ENCODE results near the gene PHC3. TPM values are rescaled to one million over a fixed set of nuclear protein-coding genes. Genes with fewer than 3 reads are reported as not detected.
"Not testable (repeated sequence)": the region's sequence is repeated elsewhere in the genome, so short reads cannot be mapped to it uniquely, and the experiment has no call there.

Gene PHC3
- total RNA-seq, 2 donors from 2014 or later = 84.5 to 85.6 TPM

- intact Hi-C loops (cut with DNase I) = no loop called here
- DNase-seq (ENCODE audit: low spot score) = no peak
Observed at GRCh38 chr3:170142373-170142772, 39.2 kb downstream of the PHC3 start.

DNA sequence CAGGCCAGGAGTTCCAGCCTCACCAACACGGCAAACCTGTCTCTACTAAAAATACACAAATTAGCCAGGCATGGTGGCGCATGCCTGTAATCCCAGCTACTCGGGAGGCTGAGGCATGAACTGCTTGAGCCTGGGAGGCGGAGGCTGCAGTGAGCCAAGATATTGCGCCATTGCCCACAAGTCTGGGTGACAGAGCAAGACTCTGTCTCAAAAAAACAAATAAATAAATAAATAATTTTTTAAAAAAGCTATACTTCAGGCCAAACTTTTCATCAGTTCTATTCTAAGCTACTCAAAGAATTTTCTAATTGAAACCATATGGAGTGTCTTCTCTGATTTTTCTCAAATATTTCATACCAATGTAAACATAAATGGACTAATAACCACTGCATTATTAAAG, 43.5 kb downstream of the PHC3 start:
- DNase-seq (ENCODE audit: low spot score) = no peak
- intact Hi-C loops (cut with DNase I) = no loop called here

DNA sequence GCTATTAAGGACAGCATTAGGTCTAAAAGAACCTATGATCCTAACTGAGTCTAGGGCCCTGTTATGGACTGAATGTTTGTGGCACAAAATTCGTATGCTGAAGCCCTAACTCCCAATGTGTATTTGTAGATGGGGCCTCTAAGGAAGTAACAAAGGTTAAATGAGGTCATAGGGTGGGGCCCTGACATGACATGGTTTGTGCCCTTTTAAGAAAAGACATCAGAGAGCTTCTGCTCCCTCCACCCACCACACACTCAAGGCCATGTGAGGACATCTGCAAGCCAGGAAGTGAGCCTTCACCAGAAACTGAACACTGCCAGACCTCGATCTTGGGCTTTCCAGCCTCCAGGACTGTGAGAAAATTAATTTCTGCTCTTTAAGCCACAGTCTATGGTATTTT, 49.2 kb downstream of the PHC3 start:
- intact Hi-C loops (cut with DNase I) = no loop called here
- no peak for DNase-seq (ENCODE audit: low spot score)

DNA sequence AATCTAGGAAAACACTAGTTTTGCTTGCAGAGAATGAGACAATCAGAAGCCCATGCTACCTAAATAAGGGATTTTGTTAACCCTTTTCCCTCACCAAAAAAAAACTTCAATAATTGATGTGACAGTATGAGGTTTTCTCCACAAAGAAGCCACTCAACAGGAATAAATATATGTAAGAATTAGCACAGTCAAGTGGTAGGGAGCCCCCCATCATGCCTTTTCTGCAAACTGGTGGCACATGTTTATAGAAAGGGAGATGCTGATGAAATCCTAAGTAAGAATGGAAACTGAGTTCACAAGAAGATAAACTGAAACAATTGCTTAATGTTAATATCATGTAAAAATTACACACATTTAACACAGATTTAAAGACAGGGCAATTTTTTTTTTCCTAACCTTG, 51.0 kb downstream of the PHC3 start:
- intact Hi-C loops (cut with DNase I) = no loop called here
- no peak for DNase-seq (ENCODE audit: low spot score)

DNA sequence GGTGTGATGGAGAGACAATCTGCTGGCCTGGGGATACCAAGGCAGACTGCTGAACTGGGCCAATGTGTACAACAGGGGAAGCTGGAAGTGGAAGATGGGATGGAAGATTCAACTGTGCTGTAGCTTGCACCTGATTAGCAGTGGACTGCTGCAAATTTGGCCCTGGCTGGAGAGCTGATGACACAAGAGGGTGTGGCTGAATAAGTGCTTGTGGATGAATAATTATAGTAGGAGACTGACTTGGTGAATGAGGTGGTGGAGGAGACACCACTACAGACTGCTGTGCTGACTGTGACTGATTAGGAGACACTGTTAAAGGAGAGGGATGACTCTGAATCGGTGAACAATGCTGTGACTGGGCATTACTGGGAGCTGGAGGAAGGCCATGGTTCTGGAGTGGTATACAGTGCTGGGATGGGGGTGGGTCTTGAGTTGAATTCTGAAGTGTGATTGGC, 52.5 kb downstream of the PHC3 start:
- DNase-seq (ENCODE audit: low spot score) = no peak
- intact Hi-C loops (cut with DNase I) = no loop called here

GRCh38 chr3:170128259-170128976, 53.1 kb downstream of the PHC3 start:
- intact Hi-C loops (cut with DNase I) = no loop called here
- no peak for DNase-seq (ENCODE audit: low spot score)

- intact Hi-C loops (cut with DNase I) = no loop called here
- no peak for DNase-seq (ENCODE audit: low spot score)
Observed at GRCh38 chr3:170117134-170117533, 64.4 kb downstream of the PHC3 start.

- not testable (repeated sequence) for DNase-seq (ENCODE audit: low spot score)
Observed at GRCh38 chr3:170114165-170114564, 67.4 kb downstream of the PHC3 start.

GRCh38 chr3:170111147-170111771, 70.3 kb downstream of the PHC3 start:
- DNase-seq (ENCODE audit: low spot score) = no peak
- intact Hi-C loops (cut with DNase I) = no loop called here

More at GRCh38 chr3:170114165-170114564, 67.4 kb downstream of the PHC3 start:
- intact Hi-C loops (cut with DNase I) = not testable (repeated sequence)

GRCh38 chr3:170109579-170110293, 71.8 kb downstream of the PHC3 start:
- no peak for DNase-seq (ENCODE audit: low spot score)
- intact Hi-C loops (cut with DNase I) = no loop called here

- no peak for DNase-seq (ENCODE audit: low spot score)
- intact Hi-C loops (cut with DNase I) = no loop called here
Observed at GRCh38 chr3:170108955-170109354, 72.6 kb downstream of the PHC3 start.

- intact Hi-C loops (cut with DNase I) = no loop called here
- no peak for DNase-seq (ENCODE audit: low spot score)
Observed at GRCh38 chr3:170107941-170108340, 73.6 kb downstream of the PHC3 start.

DNA sequence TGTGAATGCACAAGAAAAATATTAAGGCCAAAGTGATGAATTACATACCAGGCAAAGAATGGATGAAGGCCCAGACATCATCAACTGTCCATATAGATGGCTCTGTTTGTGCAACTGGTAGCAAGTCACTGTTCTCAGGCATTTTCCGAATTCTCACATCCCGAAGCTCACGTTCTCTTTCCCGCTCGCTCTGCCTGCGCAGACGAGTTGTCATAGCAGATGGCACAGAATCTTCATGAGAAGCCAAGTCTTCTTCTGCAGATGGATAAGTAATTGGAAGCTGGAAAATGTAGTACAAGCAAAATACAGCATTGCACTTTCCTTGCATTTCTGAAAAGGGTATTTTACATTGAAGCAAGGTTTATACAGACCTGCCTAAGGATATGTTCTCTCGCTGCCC, 79.1 kb downstream of the PHC3 start:
- intact Hi-C loops (cut with DNase I) = no loop called here
- no peak for DNase-seq (ENCODE audit: low spot score)

DNA sequence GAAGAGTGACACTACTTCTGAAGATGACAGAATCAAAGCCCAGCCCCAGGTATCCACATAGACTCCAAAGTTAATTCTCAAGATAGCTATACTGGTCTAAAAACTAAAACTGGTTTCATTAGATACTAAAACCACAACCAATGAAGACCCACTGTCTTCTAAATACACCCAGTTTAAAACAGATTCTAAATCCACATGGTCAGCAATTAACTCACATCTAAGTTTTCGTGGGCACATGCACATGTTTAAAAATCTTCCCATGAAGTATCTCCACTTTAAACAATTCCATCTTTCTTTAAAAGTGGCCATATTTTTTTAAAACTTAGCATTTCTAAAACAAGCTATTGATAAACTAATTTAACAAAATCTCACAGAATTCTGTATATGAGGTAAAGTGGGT, 80.6 kb downstream of the PHC3 start:
- no peak for DNase-seq (ENCODE audit: low spot score)
- intact Hi-C loops (cut with DNase I) = no loop called here

GRCh38 chr3:170098753-170099152, 82.8 kb downstream of the PHC3 start:
- intact Hi-C loops (cut with DNase I) = no loop called here
- no peak for DNase-seq (ENCODE audit: low spot score)

DNA sequence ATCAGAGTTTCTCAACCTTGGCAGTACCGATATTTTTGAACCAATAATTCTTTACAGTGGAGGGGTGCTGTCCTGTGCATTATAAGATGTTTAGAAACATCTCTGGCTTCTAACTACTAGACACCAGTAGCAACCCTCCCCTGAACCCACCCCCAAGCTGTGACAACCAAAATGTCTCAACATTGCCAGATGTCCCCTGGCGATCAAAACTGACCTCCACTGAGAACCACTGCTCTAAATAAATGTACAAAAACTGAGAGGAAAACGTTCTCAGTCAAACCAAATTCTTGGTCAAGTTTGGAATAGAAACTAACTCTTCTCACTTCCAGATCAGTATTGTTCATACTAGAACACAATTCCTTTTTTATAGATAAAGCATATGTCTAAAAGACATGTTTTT, 85.2 kb downstream of the PHC3 start:
- no peak for DNase-seq (ENCODE audit: low spot score)

GRCh38 chr3:170095771-170096170, 85.8 kb downstream of the PHC3 start:
- intact Hi-C loops (cut with DNase I) = no loop called here
- no peak for DNase-seq (ENCODE audit: low spot score)

More for the DNA sequence above, 85.2 kb downstream of the PHC3 start:
- intact Hi-C loops (cut with DNase I) = no loop called here

DNA sequence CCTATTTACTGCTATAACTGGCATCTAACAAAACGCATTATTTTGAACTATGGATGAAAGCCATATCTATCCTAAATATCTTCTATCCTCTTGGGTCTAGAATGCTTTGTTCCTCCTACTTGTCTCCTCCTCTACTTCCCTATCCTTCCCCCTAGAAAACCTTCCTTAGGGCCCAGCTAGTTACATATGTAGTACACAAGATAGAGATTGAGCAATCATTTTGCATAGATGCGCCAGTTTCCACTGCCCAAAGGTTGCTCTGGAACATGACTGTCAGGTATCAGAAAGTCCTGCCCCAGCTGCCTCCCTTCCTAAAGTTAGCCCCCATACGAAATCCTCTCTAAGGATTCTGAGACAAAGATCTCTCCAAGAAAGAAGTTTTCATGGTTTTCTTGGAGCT, 88.6 kb downstream of the PHC3 start:
- intact Hi-C loops (cut with DNase I) = no loop called here
- DNase-seq (ENCODE audit: low spot score) = no peak

DNA sequence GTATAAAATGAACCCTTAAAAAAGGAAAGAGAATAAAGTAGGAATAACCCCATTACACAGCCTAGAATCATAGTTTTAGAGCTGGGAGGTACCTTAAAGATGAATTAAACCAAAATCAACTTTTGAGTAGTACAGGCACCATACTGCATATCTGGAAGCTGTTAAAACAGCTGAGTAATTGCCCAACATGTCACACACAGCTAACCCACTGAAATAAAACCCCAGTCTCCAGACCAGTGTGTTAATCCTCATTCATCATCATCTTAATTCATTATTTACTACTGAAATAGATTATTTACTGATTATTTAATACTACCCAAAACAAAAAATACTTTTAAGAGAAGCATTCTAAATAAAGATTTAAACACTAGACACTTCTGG, 90.9 kb downstream of the PHC3 start:
- intact Hi-C loops (cut with DNase I) = no loop called here
- DNase-seq (ENCODE audit: low spot score) = no peak

GRCh38 chr3:170089862-170090600, 91.5 kb downstream of the PHC3 start:
- no peak for DNase-seq (ENCODE audit: low spot score)
- intact Hi-C loops (cut with DNase I) = loop anchor here in 1 of 2 donors (2.0 kb wide), 1 partner anchor 67 kb away; no protein-coding TSS in a partner anchor

Data from posterior vena cava (tissue), 2 donors.